ENCODE results near the gene RAD54L. TPM values are rescaled to one million over a fixed set of nuclear protein-coding genes. Genes with fewer than 3 reads are reported as not detected.
"Not testable (repeated sequence)": the region's sequence is repeated elsewhere in the genome, so short reads cannot be mapped to it uniquely, and the experiment has no call there.

RAD54L gene
- total RNA-seq, 1 experiment from 2014 or later = 29.4 TPM

- intact Hi-C loops (cut with micrococcal nuclease; ENCODE audit: unreplicated experiment) = no loop called here
- DNase-seq (ENCODE audit: low read depth, low spot score) = no peak
Observed at GRCh38 chr1:46236882-46237281, 10.7 kb upstream of the RAD54L start.

DNA sequence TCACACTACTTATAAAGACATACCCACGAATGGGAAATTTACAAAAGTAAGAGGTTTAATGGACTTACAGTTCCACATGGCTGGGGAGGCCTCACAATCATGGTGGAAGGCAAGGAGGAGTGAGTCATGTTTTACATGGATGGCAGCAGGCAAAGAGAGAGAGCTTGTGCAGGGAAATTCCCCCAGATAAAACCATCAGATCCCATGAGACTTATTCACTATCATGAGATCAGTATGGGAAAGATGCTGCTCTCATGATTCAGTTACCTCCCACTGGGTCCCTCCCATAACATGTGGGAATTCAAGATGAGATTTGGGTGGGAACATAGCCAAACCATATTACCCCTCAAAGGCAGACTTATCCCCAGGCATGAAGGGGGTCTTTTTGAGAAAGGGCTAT is 8.7 kb upstream of the RAD54L start:
- H3K36me3 ChIP-seq (ENCODE audit: control insufficient read depth, insufficient read depth, low read length); H3K4me1 ChIP-seq (ENCODE audit: control insufficient read depth, insufficient read depth, low read length); POLR2A ChIA-PET; intact Hi-C loops (cut with micrococcal nuclease; ENCODE audit: unreplicated experiment); in situ Hi-C loops (cut with HindIII; ENCODE audit: low pct_unique_long_range_greater_than_20kb, low sequenced_read_pairs); DNase-seq (ENCODE audit: low read depth, low spot score); BruUV-seq (replicated peaks); H3K27me3 ChIP-seq (ENCODE audit: control insufficient read depth, insufficient read depth, low read length); H3K9me3 ChIP-seq (ENCODE audit: control insufficient read depth, insufficient read depth, low read depth, low read length); H3K27ac ChIP-seq (ENCODE audit: low read length); H3K4me3 ChIP-seq (ENCODE audit: low read depth in 2 of 2, low read length in 2 of 2): not testable (repeated sequence)
- CTCF ChIA-PET = interaction anchor here (1.4 kb wide), 1 partner anchor 15 kb away, joined by 10 read pairs; no protein-coding TSS in a partner anchor
- peak; percentile 80 for ATAC-seq

More at GRCh38 chr1:46236882-46237281, 10.7 kb upstream of the RAD54L start:
- Histone ChIP-seq H3K9me3 (ENCODE audit: control insufficient read depth, insufficient read depth, low read depth, low read length) (no peaks in the 10 kb centered on the region), H3K4me3 (ENCODE audit: low read depth in 2 of 2, low read length in 2 of 2) (no peak overlapping the region), H3K4me1 (ENCODE audit: control insufficient read depth, insufficient read depth, low read length) (no peaks in the 10 kb centered on the region), H3K36me3 (ENCODE audit: control insufficient read depth, insufficient read depth, low read length) (no peaks in the 10 kb centered on the region), H3K27ac (ENCODE audit: low read length) (no peak overlapping the region), H3K27me3 (ENCODE audit: control insufficient read depth, insufficient read depth, low read length) (no peaks in the 10 kb centered on the region)
- in situ Hi-C loops (cut with HindIII; ENCODE audit: low pct_unique_long_range_greater_than_20kb, low sequenced_read_pairs) = no loop called here
- ATAC-seq = no peak
- CTCF ChIA-PET = no interaction called here
- POLR2A ChIA-PET = no interaction called here
- TF ChIP-seq SIN3A (IDR thresholded peaks at IDR 0.05; ENCODE audit: borderline replicate concordance, insufficient read depth, low read depth, low read length) (no peak), POLR2AphosphoS5 (IDR thresholded peaks at IDR 0.05; ENCODE audit: low read depth, low read length) (no peak), TCF7L2 (IDR thresholded peaks at IDR 0.05; ENCODE audit: low read depth, low read length) (no peak)
- TF ChIP-seq, protein P1, sequence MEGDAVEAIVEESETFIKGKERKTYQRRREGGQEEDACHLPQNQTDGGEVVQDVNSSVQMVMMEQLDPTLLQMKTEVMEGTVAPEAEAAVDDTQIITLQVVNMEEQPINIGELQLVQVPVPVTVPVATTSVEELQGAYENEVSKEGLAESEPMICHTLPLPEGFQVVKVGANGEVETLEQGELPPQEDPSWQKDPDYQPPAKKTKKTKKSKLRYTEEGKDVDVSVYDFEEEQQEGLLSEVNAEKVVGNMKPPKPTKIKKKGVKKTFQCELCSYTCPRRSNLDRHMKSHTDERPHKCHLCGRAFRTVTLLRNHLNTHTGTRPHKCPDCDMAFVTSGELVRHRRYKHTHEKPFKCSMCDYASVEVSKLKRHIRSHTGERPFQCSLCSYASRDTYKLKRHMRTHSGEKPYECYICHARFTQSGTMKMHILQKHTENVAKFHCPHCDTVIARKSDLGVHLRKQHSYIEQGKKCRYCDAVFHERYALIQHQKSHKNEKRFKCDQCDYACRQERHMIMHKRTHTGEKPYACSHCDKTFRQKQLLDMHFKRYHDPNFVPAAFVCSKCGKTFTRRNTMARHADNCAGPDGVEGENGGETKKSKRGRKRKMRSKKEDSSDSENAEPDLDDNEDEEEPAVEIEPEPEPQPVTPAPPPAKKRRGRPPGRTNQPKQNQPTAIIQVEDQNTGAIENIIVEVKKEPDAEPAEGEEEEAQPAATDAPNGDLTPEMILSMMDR (IDR thresholded peaks at IDR 0.05) = no peak
- TF ChIP-seq, protein P2, sequence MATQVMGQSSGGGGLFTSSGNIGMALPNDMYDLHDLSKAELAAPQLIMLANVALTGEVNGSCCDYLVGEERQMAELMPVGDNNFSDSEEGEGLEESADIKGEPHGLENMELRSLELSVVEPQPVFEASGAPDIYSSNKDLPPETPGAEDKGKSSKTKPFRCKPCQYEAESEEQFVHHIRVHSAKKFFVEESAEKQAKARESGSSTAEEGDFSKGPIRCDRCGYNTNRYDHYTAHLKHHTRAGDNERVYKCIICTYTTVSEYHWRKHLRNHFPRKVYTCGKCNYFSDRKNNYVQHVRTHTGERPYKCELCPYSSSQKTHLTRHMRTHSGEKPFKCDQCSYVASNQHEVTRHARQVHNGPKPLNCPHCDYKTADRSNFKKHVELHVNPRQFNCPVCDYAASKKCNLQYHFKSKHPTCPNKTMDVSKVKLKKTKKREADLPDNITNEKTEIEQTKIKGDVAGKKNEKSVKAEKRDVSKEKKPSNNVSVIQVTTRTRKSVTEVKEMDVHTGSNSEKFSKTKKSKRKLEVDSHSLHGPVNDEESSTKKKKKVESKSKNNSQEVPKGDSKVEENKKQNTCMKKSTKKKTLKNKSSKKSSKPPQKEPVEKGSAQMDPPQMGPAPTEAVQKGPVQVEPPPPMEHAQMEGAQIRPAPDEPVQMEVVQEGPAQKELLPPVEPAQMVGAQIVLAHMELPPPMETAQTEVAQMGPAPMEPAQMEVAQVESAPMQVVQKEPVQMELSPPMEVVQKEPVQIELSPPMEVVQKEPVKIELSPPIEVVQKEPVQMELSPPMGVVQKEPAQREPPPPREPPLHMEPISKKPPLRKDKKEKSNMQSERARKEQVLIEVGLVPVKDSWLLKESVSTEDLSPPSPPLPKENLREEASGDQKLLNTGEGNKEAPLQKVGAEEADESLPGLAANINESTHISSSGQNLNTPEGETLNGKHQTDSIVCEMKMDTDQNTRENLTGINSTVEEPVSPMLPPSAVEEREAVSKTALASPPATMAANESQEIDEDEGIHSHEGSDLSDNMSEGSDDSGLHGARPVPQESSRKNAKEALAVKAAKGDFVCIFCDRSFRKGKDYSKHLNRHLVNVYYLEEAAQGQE (IDR thresholded peaks at IDR 0.05; ENCODE audit: insufficient read depth in 1 of 2, low read depth in 2 of 2, low read length in 1 of 2) = no peak
- no TSS peak for BruUV-seq (replicated peaks)

DNA sequence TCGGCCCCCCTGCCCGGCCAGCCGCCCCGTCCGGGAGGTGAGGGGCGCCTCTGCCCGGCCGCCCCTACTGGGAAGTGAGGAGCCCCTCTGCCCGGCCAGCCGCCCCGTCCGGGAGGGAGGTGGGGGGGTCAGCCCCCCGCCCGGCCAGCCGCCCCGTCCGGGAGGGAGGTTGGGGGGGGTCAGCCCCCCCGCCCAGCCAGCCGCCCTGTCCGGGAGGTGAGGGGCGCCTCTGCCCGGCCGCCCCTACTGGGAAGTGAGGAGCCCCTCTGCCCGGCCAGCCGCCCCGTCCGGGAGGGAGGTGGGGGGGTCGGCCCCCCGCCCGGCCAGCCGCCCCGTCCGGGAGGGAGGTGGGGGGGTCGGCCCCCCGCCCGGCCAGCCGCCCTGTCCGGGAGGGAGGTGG is 5.8 kb upstream of the RAD54L start:
- CTCF ChIA-PET; in situ Hi-C loops (cut with HindIII; ENCODE audit: low pct_unique_long_range_greater_than_20kb, low sequenced_read_pairs); H3K4me1 ChIP-seq (ENCODE audit: control insufficient read depth, insufficient read depth, low read length); H3K27ac ChIP-seq (ENCODE audit: low read length); ATAC-seq; H3K4me3 ChIP-seq (ENCODE audit: low read depth in 2 of 2, low read length in 2 of 2); H3K9me3 ChIP-seq (ENCODE audit: control insufficient read depth, insufficient read depth, low read depth, low read length); intact Hi-C loops (cut with micrococcal nuclease; ENCODE audit: unreplicated experiment); H3K36me3 ChIP-seq (ENCODE audit: control insufficient read depth, insufficient read depth, low read length); H3K27me3 ChIP-seq (ENCODE audit: control insufficient read depth, insufficient read depth, low read length); BruUV-seq (replicated peaks); DNase-seq (ENCODE audit: low read depth, low spot score); POLR2A ChIA-PET: not testable (repeated sequence)
